HepG2 (cell line): Measurements from ENCODE around the gene PDE4D. TPM values are rescaled to one million over a fixed set of nuclear protein-coding genes. Genes with fewer than 3 reads are reported as not detected.

Experiments used
- E2F5 ChIP-seq: sonication (generic); formaldehyde crosslinking; conservative IDR thresholded peaks from 2 replicates; pipeline ENCODE4 v1.4.0; 2020; ENCODE audit warnings: missing genetic modification reagents
- EEA1 ChIP-seq: sonication (generic); formaldehyde crosslinking; IDR thresholded peaks from 2 replicates; pipeline ENCODE4 v1.5.1; 2020; ENCODE audit warnings: mild to moderate bottlenecking, missing genetic modification reagents, borderline replicate concordance
- MIXL1 ChIP-seq: IDR thresholded peaks from 2 replicates; pipeline ENCODE4 v1.6.1; 2016
- RAD21 ChIP-seq: fragments of 450-650 bp; formaldehyde crosslinking; IDR thresholded peaks from 2 replicates; pipeline ENCODE4 v1.5.0; 2020; ENCODE audit warnings: mild to moderate bottlenecking
- SRY ChIP-seq: sonication (generic); formaldehyde crosslinking; IDR thresholded peaks from 2 replicates; pipeline ENCODE4 v1.8.0; 2022; ENCODE audit warnings: mild to moderate bottlenecking, missing genetic modification reagents
- TFE3 ChIP-seq: IDR thresholded peaks from 2 replicates; pipeline ENCODE4 v1.6.1; 2016
- ZNF609 ChIP-seq: sonication (generic); formaldehyde crosslinking; IDR thresholded peaks from 2 replicates; pipeline ENCODE4 v1.4.0; 2020; ENCODE audit warnings: mild to moderate bottlenecking, missing genetic modification reagents, borderline replicate concordance
- ZUFSP ChIP-seq: sonication (generic); formaldehyde crosslinking; IDR thresholded peaks from 2 replicates; pipeline ENCODE4 v1.9.0; 2021; ENCODE audit warnings: missing genetic modification reagents, mild to moderate bottlenecking, borderline replicate concordance
- polyA plus RNA-seq, 8 experiments: library from polyadenylated mRNA; depleted of rRNA in 3 of 8; stranded (reverse) in 7 of 8; unstranded in 1 of 8; fragments of >200 nt; fragmentation: Illumina TruSeq in 4 of 8; extraction: Trizol in 4 of 8; gene quantifications; 2 replicates each; pipeline versions ENCODE4 v1.2.1 to v1.2.3, GENCODE V29; 2011 to 2016; ENCODE audit warnings: low read depth in 4 of 8, missing spikeins in 1 of 8, mixed read lengths in 1 of 8; ENCODE audit not compliant: insufficient read depth in 1 of 8
- total RNA-seq, 5 experiments: library from RNA; depleted of rRNA; stranded (reverse); fragments of >200 nt; fragmentation: Illumina TruSeq; extraction: Trizol; gene quantifications; 2 replicates each; pipeline ENCODE4 v1.2.3, GENCODE V29; 2016; ENCODE audit warnings: low read depth in 1 of 5

The PDE4D gene
- total and polyA plus RNA-seq, 2 of the 13 experiments (the other 11 are each of a cell fraction or from before 2014, with no cell fraction given): 7.0 to 12.2 TPM

GRCh38 chr5:58939664-58940063 is 953.9 kb downstream of the PDE4D start (continued):
- TF ChIP-seq ZUFSP (no peak), EEA1 (no peak), ZNF609 (no peak), E2F5 (CRISPR knock-in tag) (no peak), TFE3 (no peak), MIXL1 (CRISPR knock-in tag) (no peak), RAD21 (CRISPR knock-in tag) (no peak), SRY (CRISPR knock-in tag) (no peak)
